MM.1S (cell line): ENCODE data around the gene COL5A1.

Source experiments
- DNase-seq: peaks from one replicate; pipeline ENCODE4 v3.0.0-alpha.2; 2015
- H2AFZ ChIP-seq: fragments of 300-600 bp; sonication (generic); 2 replicates; pipeline ENCODE4 v1.6.0; 2016; ENCODE audit warnings: antibody characterized with exemption, low read length
- H3F3A ChIP-seq: fragments of 300-600 bp; sonication (generic); 2 replicates; pipeline ENCODE4 v1.6.1; 2016; ENCODE audit warnings: mild to moderate bottlenecking, antibody characterized with exemption, low read length, moderate library complexity, mixed read lengths; ENCODE audit not compliant: insufficient read depth
- H3K27ac ChIP-seq: fragments of 300-600 bp; sonication (generic); 2 replicates; pipeline ENCODE4 v1.5.1; 2016; ENCODE audit warnings: mild to moderate bottlenecking, low read length
- H3K27me3 ChIP-seq: fragments of 300-600 bp; sonication (generic); replicated peaks from 2 replicates; pipeline ENCODE4 v1.6.0; 2016; ENCODE audit warnings: low read length; ENCODE audit not compliant: insufficient read depth
- H3K36me3 ChIP-seq: fragments of 300-600 bp; sonication (generic); replicated peaks from 2 replicates; pipeline ENCODE4 v1.6.1; 2016; ENCODE audit warnings: mild to moderate bottlenecking, low read length, mixed read lengths; ENCODE audit not compliant: insufficient read depth
- H3K4me1 ChIP-seq: fragments of 300-600 bp; sonication (generic); 2 replicates; pipeline ENCODE4 v1.6.1; 2016; ENCODE audit warnings: low read length, mixed read lengths
- H3K4me2 ChIP-seq: fragments of 300-600 bp; sonication (generic); 2 replicates; pipeline ENCODE4 v1.6.0; 2016; ENCODE audit warnings: low read depth, low read length
- H3K4me3 ChIP-seq: fragments of 300-600 bp; sonication (generic); 2 replicates; pipeline ENCODE4 v1.5.1; 2016; ENCODE audit warnings: low read length, mixed read lengths
- H3K79me2 ChIP-seq: fragments of 300-600 bp; sonication (generic); 2 replicates; pipeline ENCODE4 v1.6.1; 2016; ENCODE audit warnings: mixed run types, low read length, mixed read lengths
- H3K9ac ChIP-seq: fragments of 300-600 bp; sonication (generic); 2 replicates; pipeline ENCODE4 v1.6.1; 2016; ENCODE audit warnings: low read length, mixed read lengths
- H3K9me2 ChIP-seq: fragments of 300-600 bp; sonication (generic); replicated peaks from 2 replicates; pipeline ENCODE4 v1.6.1; 2016; ENCODE audit warnings: mild to moderate bottlenecking, low read length, mixed read lengths; ENCODE audit not compliant: insufficient read depth
- H3K9me3 ChIP-seq: fragments of 300-600 bp; sonication (generic); replicated peaks from 2 replicates; pipeline ENCODE4 v1.6.1; 2016; ENCODE audit warnings: mild to moderate bottlenecking, low read length, mixed read lengths; ENCODE audit not compliant: insufficient read depth
- H4K20me1 ChIP-seq: fragments of 300-600 bp; sonication (generic); 2 replicates; pipeline ENCODE4 v1.6.1; 2016; ENCODE audit warnings: mild to moderate bottlenecking, low read length, moderate library complexity, mixed read lengths; ENCODE audit not compliant: insufficient read depth
- CTCF ChIP-seq: fragments of 300-600 bp; sonication (generic); IDR thresholded peaks from 2 replicates; pipeline ENCODE4 v1.5.1; 2016; ENCODE audit warnings: antibody characterized with exemption, low read length, mixed read lengths
- EZH2 ChIP-seq: fragments of 300-600 bp; sonication (generic); optimal IDR thresholded peaks from 2 replicates; pipeline ENCODE3; 2017; ENCODE audit warnings: low read depth, mild to moderate bottlenecking, antibody characterized with exemption, low read length, mixed read lengths
- EZH2phosphoT487 ChIP-seq: fragments of 300-600 bp; sonication (generic); IDR thresholded peaks from 2 replicates; pipeline ENCODE4 v1.6.1; 2018; ENCODE audit warnings: antibody characterized with exemption, low read length

Gene COL5A1

GRCh38 chr9:134877541-134877940, 235.9 kb downstream of the COL5A1 start:
- Histone ChIP-seq H3K9ac (no peak overlapping the region), H3K27ac (no peak overlapping the region), H3K4me3 (no peak overlapping the region), H4K20me1 (no peaks in the 10 kb centered on the region), H3K4me1 (no peaks in the 10 kb centered on the region), H3K36me3 (no peaks in the 10 kb centered on the region), H3K27me3 (peaks cover 90% of the 10 kb centered on the region), H3F3A (no peaks in the 10 kb centered on the region), H3K9me3 (no peaks in the 10 kb centered on the region), H2AFZ (no peak overlapping the region), H3K9me2 (no peaks in the 10 kb centered on the region), H3K4me2 (no peak overlapping the region), H3K79me2 (no peaks in the 10 kb centered on the region)
- TF ChIP-seq EZH2 = no peak
- no peak for TF ChIP-seq CTCF
- TF ChIP-seq EZH2phosphoT487 = no peak
- DNase-seq = no peak

GRCh38 chr9:134879664-134880483, 238.3 kb downstream of the COL5A1 start:
- no peaks in the 10 kb centered on the region for H3K36me3 ChIP-seq
- no peak overlapping the region for H3K9ac ChIP-seq
- peaks cover 88% of the 10 kb centered on the region for H3K27me3 ChIP-seq
- H3F3A ChIP-seq = no peaks in the 10 kb centered on the region
- H3K79me2 ChIP-seq = no peaks in the 10 kb centered on the region
- no peaks in the 10 kb centered on the region for H3K9me3 ChIP-seq
- H2AFZ ChIP-seq = no peak overlapping the region
- no peak overlapping the region for H3K4me2 ChIP-seq
- no peak for DNase-seq
- no peaks in the 10 kb centered on the region for H3K4me1 ChIP-seq
- H3K27ac ChIP-seq = no peak overlapping the region
- no peaks in the 10 kb centered on the region for H4K20me1 ChIP-seq
- H3K4me3 ChIP-seq = no peak overlapping the region
- TF ChIP-seq EZH2 = no peak
- TF ChIP-seq CTCF = no peak
- no peak for TF ChIP-seq EZH2phosphoT487
- no peaks in the 10 kb centered on the region for H3K9me2 ChIP-seq

DNA sequence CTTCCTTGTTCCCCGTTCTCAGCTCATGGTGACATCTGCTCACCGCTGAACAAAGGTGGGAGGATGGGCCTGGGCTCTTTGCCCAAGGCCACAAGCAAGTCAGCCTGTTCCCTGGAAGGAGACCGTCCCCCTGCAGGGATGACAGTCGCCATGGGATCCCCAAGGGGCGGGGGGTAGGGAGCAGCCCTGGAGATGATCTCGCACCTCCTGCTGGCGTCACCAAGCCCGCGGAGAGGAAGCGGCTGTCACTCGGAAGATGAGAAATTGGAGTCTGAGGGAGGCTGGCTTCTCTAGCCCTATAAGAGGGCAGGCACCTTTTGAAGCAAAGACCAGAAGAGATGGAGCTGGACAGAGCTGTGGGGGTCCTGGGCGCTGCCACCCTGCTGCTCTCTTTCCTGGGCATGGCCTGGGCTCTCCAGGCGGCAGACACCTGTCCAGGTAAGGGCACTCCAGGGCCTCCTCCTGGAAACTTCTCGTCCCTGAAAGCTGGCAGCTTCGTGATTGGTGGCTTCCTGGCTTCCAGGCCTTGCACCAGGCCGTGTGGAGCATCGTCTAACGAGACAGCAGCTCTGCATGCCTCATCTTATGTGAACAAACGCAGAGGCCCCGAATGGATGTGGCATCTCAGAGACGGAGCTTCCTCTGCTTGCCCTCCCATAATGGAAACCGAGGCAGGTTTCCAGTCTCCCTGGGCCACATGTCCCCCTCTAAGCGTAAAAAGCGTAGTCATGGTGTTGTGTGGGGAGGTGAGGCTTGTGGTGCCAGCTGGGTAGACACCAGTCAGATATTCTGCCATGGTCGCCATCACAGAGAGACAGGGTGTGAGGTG, 239.1 kb downstream of the COL5A1 start, which contains the start of gene FCN2:
FCN2 (plus strand) TSS at position 327 of the 829 bp plus-strand sequence; CDS start at position 339, 12 bp downstream.
- DNase-seq = no peak
- no peaks in the 10 kb centered on the region for H3K9me2 ChIP-seq
- H3K9me3 ChIP-seq = no peaks in the 10 kb centered on the region
- peaks cover 89% of the 10 kb centered on the region for H3K27me3 ChIP-seq
- H3K9ac ChIP-seq = no peak within 1 kb of the TSS
- H3F3A ChIP-seq = no peaks in the 10 kb centered on the region
- no peak within 1 kb of the TSS for H3K27ac ChIP-seq
- no peak within 1 kb of the TSS for H2AFZ ChIP-seq
- H3K79me2 ChIP-seq = no peaks in the 10 kb centered on the region
- TF ChIP-seq CTCF (no peak), EZH2 (no peak), EZH2phosphoT487 (no peak)
- no peaks in the 10 kb centered on the region for H3K4me1 ChIP-seq
- no peaks in the 10 kb centered on the region for H4K20me1 ChIP-seq
- no peaks in the 10 kb centered on the region for H3K36me3 ChIP-seq
- H3K4me2 ChIP-seq = no peak within 1 kb of the TSS
- H3K4me3 ChIP-seq = no peak within 1 kb of the TSS
